ENCODE data around the gene SLIRP.
"Not testable (repeated sequence)": the region's sequence is repeated elsewhere in the genome, so short reads cannot be mapped to it uniquely, and the experiment has no call there.

SLIRP gene

GRCh38 chr14:77707724-77708408, at the start of gene SLIRP, which contains the start of gene ALKBH1:
TSS of gene SLIRP (plus strand) at chr14:77708103. CDS start at chr14:77708112, 9 bp downstream.
TSS of gene ALKBH1 (minus strand) at chr14:77708023. CDS start at chr14:77708004, 19 bp downstream.
- peak; percentile 48 to 87 for DNase-seq

DNA sequence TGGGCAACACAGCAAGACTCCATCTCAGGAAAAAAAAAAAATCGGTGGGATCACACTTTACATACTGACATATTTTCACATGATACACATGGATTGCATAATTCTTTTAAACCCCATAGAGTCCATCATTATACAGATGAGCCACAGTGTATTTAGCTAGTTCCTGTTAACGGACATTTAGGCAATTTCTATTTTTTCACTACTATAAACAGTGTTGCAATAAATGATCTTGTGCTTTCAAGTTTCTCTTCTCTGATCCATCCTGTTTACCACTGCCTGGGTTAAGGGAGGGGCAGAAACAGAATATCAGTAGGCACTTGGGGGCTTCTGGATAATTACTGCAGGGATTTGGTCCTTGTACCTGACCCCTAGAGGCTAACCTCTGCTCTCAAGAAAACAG, 48.1 kb upstream of the SLIRP start:
- no peak for DNase-seq

GRCh38 chr14:77660754-77661153, 47.1 kb upstream of the SLIRP start:
- DNase-seq, result peak; percentile 90 to 93

- DNase-seq, result not testable (repeated sequence)
These were observed 46.3 kb upstream of the SLIRP start for GRCh38 chr14:77661562-77661961.

DNA sequence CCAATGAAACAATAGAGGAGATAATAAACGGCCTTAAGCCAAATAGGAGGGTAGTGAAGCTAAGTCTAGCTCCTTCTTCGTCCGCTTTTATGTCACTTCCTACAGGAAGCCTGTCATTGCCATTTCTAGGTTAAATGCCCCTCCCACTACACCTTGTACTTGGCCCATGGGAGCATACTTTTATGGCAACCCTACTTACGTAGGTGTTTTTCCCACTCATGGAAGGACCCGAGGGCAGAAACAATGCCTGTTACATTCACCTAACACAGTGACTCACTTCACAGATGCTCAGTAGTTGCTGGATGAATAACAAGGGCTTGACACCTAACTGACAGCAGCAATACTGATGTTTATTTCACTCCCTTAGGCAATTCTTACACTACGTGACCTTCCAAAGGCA, 44.6 kb upstream of the SLIRP start:
- no peak for DNase-seq

DNA sequence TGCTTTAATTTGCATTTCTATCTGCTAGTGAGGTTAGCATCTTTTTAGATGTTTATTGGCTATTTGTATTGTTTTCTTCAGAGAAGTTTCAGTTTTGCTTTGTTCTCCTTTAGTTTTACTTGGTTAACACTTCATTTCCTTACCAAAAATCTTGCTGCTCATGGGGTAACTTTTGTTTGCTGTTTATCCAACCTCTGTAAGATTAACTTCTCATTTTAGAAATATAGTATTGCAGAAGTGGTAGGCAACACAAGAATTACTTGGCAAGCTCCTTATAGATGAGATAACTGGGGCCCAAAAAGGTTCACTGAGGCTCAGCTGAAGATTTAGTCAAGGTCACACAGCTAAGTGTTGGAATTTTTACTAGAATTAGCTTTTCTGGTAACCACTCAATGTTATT, 40.6 kb upstream of the SLIRP start:
- no peak for DNase-seq

DNA sequence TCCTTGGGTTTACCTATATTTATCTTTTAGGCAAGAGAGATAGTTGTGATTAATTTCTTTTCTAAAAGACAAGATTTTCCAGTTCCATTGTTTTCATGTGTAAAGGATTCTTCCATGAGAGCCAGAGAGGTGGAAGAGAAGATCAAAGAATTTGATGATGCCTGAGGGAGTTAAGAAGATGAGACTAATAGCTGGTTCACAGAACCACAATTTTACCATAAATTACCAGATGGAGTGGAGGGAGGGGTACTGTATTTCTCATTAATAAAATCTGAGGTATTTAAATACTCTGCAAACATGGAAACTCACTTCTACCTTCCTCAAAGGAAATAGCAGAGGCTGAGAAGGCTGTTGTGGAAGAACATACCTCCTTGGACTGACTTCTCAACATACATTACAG, 34.7 kb upstream of the SLIRP start:
- DNase-seq, result no peak

DNA sequence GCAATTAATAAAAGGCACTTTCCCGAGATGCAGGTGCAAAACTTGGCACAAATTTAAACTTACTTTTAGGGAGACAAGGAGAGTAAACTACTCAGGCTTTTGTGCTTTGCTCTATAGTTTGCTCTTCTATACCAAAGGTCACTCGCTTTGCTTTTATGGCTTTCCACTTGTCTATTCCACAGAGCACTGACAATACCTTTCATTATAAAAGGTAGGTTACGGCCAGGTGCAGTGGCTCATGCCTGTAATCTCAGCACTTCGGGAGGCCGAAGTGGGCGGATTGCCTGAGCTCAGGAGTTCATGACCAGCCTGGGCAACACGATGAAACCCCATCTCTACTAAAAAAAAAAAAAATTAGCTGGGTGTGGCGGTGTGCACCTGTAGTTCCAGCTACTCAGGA, 33.0 kb upstream of the SLIRP start:
- no peak for DNase-seq

- DNase-seq, result peak in 1 of 2 experiments; percentile 26
These were observed 26.4 kb upstream of the SLIRP start for GRCh38 chr14:77681196-77682157.

DNA sequence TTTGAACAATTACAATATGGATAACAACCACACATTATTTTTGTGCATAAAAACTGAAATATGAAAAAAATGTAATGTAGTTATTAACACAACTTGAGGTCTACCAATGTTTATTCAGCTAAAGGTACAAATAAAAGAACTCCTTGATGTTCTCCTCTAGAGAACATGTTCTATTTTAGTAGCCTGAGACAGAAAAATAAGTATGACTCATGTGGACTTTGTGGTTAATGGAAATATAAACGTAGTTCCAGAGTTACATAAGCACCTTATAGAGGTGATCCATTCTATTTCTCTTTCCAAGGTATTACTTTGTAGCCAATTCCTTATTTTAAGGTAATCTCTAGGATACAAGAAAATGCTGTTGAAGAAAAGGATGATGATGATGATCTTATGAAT, 25.7 kb upstream of the SLIRP start:
- DNase-seq, result no peak

GRCh38 chr14:77691259-77691658, 16.6 kb upstream of the SLIRP start:
- no peak for DNase-seq

- DNase-seq, result peak; percentile 8 to 12
These were observed 564 bp upstream of the SLIRP start for GRCh38 chr14:77707355-77707723.

DNA sequence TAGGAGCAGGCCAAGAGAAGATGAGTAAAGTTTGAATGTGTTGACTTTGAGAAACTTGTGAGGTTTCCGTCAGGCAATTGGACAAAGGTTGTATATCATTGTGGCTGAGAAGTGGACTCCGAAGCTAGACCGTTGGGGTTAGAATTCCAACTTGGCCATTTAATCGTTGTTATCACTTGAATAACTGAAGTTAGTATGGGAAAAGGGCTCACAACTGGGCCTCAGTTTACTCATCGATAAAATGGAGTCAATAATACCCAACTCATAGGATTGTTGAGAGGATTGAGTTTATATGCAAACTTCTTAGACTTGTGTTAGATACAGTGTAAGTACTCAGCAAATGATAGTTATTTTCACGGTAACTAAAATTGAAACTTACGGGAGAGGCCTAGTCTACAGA, 846 bp downstream of the SLIRP start:
- no peak for DNase-seq

GRCh38 chr14:77709412-77709811, 1.5 kb downstream of the SLIRP start:
- no peak for DNase-seq

DNA sequence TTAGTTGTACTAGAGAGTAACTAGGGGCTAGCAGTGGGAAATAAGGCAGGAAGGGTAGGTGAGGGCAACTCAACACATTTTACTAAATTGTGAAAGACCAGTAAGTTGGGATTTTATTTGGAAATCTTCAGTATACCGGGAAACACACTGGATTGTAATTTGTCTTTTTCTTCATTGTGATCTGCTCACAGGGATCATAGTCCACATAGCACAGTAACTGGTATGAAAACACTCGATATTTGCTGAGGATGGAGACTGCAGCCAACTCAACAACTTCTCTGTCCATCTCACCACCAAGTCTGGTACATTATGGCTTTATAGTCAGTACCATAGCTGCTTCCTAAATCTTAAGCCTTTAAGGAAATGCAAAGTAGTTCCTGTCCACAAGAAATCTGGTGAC, 2.5 kb downstream of the SLIRP start:
- no peak for DNase-seq

DNA sequence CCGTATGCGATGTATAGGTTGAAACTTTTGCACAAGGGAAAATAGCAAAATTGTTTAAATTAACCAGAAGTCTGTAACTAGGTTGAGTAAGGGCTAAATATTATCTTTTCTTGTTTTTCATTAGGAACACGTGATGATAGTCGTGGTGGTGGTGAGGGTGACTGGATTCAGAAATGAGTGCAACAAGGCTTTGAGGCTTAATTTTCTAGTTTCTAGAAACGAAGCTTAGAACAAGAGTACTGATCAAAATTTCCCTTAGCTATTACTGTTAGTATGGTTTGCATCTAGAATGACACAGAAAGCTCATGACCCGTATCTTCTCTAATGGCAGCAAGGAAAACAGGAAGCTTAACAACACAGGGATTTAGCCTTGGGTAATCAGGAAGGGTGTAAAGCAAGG, 7.0 kb downstream of the SLIRP start:
- no peak for DNase-seq

DNA sequence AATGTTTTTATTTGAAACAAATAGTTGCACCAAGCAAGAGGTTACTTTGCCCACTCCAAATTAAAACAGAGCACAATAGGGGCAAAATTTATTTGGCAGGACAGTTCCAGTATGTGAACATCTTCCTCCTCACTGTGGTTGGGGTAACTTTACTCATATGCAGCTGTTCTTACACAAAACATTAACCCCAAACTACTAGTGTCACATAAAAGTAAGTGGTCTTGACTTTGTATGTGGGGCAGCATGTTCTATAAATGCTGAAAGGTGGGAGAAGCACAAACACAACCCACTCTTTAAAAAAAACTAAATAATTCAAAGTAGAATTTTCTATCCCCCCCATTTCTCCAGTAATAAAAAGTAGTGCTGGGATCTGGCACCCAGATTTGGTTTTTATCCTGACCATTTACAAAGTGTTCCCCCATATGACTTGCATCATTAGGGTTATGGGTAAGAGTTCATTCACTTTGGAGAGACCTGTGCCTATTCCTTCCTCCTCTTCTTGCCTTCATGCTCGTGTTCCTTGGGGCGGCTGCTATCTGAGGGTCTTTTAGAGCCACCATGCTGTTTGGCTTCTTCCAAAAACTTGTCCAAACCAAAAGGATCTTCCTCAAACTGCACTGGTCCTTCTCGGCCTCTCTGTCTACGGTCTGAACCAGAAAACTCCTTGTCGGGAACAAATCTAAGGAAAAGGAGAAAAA, 9.9 kb downstream of the SLIRP start:
- DNase-seq, result no peak

DNA sequence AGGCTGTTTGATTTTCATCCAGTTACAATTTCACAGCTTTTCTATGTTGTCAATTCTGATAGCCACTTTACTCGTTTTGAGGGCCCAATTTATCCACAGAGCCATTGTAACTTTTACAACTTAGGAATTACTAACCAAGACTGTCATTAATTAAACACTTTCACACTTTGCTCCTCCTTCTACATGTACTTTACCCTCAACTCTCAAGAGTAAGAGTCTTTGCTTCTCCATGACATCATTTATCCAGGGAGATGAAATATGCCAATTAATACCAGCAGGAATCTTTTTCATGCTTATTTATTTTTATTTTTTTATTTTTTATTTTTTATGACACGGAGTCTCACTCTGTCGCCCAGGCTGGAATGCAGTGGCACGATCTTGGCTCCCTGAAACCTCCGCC, 13.5 kb downstream of the SLIRP start:
- DNase-seq, result no peak

DNA sequence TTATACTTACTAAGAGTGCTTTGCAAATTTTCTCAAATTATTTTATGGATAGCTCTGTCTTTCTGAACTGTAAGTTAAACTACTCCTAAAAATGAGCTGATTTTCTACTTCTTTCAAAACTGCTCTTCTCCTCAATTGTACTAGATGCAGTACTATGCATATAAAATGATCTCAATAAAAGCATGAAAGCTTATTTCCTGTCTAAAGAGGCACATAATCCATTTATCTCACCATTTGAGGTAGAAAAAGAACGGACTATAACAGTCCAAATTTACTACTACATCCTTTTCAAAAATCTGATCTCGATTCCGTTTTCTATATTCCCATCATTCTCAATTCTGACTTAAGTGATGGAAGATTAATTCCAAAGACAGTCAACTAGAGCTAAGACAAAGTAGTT, 14.4 kb downstream of the SLIRP start:
- DNase-seq, result no peak

- no peak for DNase-seq
These were observed 23.1 kb downstream of the SLIRP start for GRCh38 chr14:77730976-77731497.

DNA sequence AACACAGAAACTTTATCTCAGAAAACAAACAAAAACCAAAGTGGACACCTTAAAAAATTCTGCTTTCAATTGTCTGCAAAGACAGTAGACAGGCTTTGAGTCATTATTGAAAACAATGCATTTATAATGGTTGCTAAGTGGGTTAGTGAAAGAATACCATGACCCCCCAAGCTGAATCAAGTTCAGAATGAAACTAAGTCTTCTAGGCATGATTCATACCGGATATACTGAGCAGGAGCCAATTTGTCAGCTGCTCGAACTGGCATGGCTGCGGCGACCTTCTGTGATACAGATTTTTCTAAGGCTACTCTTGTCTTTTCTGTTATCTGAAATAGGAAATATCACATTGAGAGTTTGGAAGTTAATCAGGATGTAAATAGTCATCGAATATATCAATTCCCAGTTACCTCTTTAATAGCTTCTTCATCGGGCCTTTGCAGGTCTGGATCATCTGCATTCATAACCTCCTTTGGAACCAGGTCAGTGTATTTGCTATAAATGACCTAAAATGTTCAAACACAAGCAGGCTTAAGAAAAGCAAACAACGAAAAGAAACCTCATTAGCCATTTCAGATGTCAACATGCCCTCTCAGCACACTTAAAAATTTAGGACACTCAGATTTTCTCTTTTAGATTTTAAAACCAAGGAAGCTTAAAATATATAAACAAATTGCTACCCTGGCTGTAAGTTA, 30.8 kb downstream of the SLIRP start:
- no peak for DNase-seq

- no peak for DNase-seq
These were observed 33.5 kb downstream of the SLIRP start for GRCh38 chr14:77741438-77741837.
